HG02678 (cell line): ENCODE data around the gene NOL4L.

Experiments
- ATAC-seq: cut with Tn5 transposase; IDR thresholded peaks from one replicate; pipeline ENCODE4 v1.9.1; 2021; ENCODE audit warnings: mild to moderate bottlenecking, moderate library complexity; ENCODE audit not compliant: unreplicated experiment

NOL4L gene

GRCh38 chr20:32488066-32488838 lies 96.9 kb downstream of the NOL4L start:
- ATAC-seq: no peak

- ATAC-seq: no peak
These were observed 97.8 kb downstream of the NOL4L start for GRCh38 chr20:32487381-32487780.

GRCh38 chr20:32485770-32486478 lies 99.2 kb downstream of the NOL4L start:
- no peak for ATAC-seq

- peak; percentile 62 for ATAC-seq
These were observed 100.0 kb downstream of the NOL4L start for GRCh38 chr20:32484958-32485769.

GRCh38 chr20:32484225-32484957 lies 100.7 kb downstream of the NOL4L start:
- ATAC-seq: no peak

- ATAC-seq: no peak
These were observed 101.5 kb downstream of the NOL4L start for GRCh38 chr20:32483351-32484224.

GRCh38 chr20:32482442-32483261 lies 102.5 kb downstream of the NOL4L start:
- no peak for ATAC-seq

GRCh38 chr20:32482143-32482441 lies 103.0 kb downstream of the NOL4L start:
- no peak for ATAC-seq

- ATAC-seq: no peak
These were observed 103.6 kb downstream of the NOL4L start for GRCh38 chr20:32481311-32482142.

GRCh38 chr20:32480371-32481241 lies 104.5 kb downstream of the NOL4L start:
- ATAC-seq: no peak

- ATAC-seq: no peak
These were observed 105.4 kb downstream of the NOL4L start for GRCh38 chr20:32479697-32480171.

- no peak for ATAC-seq
These were observed 106.1 kb downstream of the NOL4L start for GRCh38 chr20:32479012-32479411.

GRCh38 chr20:32478576-32478975 lies 106.6 kb downstream of the NOL4L start:
- no peak for ATAC-seq

- no peak for ATAC-seq
These were observed 107.3 kb downstream of the NOL4L start for GRCh38 chr20:32477594-32478512.

GRCh38 chr20:32476684-32477593 lies 108.2 kb downstream of the NOL4L start:
- no peak for ATAC-seq
